ENCODE data around the gene PEA15.
A peak's percentile ranks its signal among the peaks of the same experiment; 100 is the strongest.

Gene PEA15

GRCh38 chr1:160205242-160206035, at the start of gene PEA15 (continued):
- TF ChIP-seq SCRT2 (tag by site-specific recombination; IDR thresholded peaks at IDR 0.05) (no peak), MYNN (tag by site-specific recombination; IDR thresholded peaks at IDR 0.05; ENCODE audit: borderline replicate concordance) (no peak), PRDM1 (tag by site-specific recombination; IDR thresholded peaks at IDR 0.05) (no peak), KLF16 (tag by site-specific recombination; IDR thresholded peaks at IDR 0.05) (peak; percentile 70), ZNF48 (tag by site-specific recombination; IDR thresholded peaks at IDR 0.05) (no peak), ZNF560 (tag by site-specific recombination; IDR thresholded peaks at IDR 0.05; ENCODE audit: borderline replicate concordance) (0 out of 2 replicates have a peak, but pooled peaks have one; percentile 18), ZNF2 (tag by site-specific recombination; IDR thresholded peaks at IDR 0.05) (peak; percentile 27; the same call in 1 of the 2 replicates), ZNF791 (tag by site-specific recombination; IDR thresholded peaks at IDR 0.05) (no peak), HOXC10 (CRISPR knock-in tag; IDR thresholded peaks at IDR 0.05) (no peak), SCRT1 (tag by site-specific recombination; IDR thresholded peaks at IDR 0.05; ENCODE audit: borderline replicate concordance) (no peak), ZNF513 (tag by site-specific recombination; IDR thresholded peaks at IDR 0.05) (no peak), ZBTB44 (tag by site-specific recombination; IDR thresholded peaks at IDR 0.05) (no peak), ZNF184 (tag by site-specific recombination; IDR thresholded peaks at IDR 0.05) (no peak), ZNF610 (tag by site-specific recombination; IDR thresholded peaks at IDR 0.05; ENCODE audit: borderline replicate concordance) (no peak), EGR2 (tag by site-specific recombination; IDR thresholded peaks at IDR 0.05; ENCODE audit: low read depth) (no peak), ZNF629 (tag by site-specific recombination; IDR thresholded peaks at IDR 0.05) (no peak; the same call in none of the 2 replicates), ZFP3 (tag by site-specific recombination; IDR thresholded peaks at IDR 0.05; ENCODE audit: low read depth) (no peak), ZNF132 (tag by site-specific recombination; IDR thresholded peaks at IDR 0.05; ENCODE audit: borderline replicate concordance) (no peak), ZNF777 (tag by site-specific recombination; IDR thresholded peaks at IDR 0.05; ENCODE audit: borderline replicate concordance) (no peak), ZBTB48 (tag by site-specific recombination; IDR thresholded peaks at IDR 0.05) (0 out of 2 replicates have a peak, but pooled peaks have one; percentile 34), ZFP37 (tag by site-specific recombination; IDR thresholded peaks at IDR 0.05) (peak; percentile 79; the same call in 1 of the 2 replicates), HIC1 (tag by site-specific recombination; IDR thresholded peaks at IDR 0.05) (peak; percentile 62; the same call in 1 of the 2 replicates), ZNF146 (tag by site-specific recombination; IDR thresholded peaks at IDR 0.05) (0 out of 2 replicates have a peak, but pooled peaks have one; percentile 11), ZNF658 (tag by site-specific recombination; IDR thresholded peaks at IDR 0.05) (no peak), ZSCAN5A (tag by site-specific recombination; IDR thresholded peaks at IDR 0.05) (no peak), ZNF26 (tag by site-specific recombination; IDR thresholded peaks at IDR 0.05) (no peak), YY1 (tag by site-specific recombination; IDR thresholded peaks at IDR 0.05) (no peak; the same call in 1 of the 2 replicates), ZBTB7A (tag by site-specific recombination; IDR thresholded peaks at IDR 0.05; ENCODE audit: low read depth) (0 out of 2 replicates have a peak, but pooled peaks have one; percentile 26), KLF7 (tag by site-specific recombination; IDR thresholded peaks at IDR 0.05; ENCODE audit: borderline replicate concordance) (no peak), IKZF3 (tag by site-specific recombination; IDR thresholded peaks at IDR 0.05) (no peak), ZNF311 (tag by site-specific recombination; IDR thresholded peaks at IDR 0.05; ENCODE audit: borderline replicate concordance) (no peak), ZNF350 (tag by site-specific recombination; IDR thresholded peaks at IDR 0.05) (no peak)
